Thoracic aorta (tissue), 2 donors: Measurements from ENCODE around the gene SMIM24. TPM values are rescaled to one million over a fixed set of nuclear protein-coding genes. Genes with fewer than 3 reads are reported as not detected.
A peak's percentile ranks its signal among the peaks of the same experiment; 100 is the strongest.

Source experiments
- ATAC-seq: fragments of 150-250 bp; one replicate; pipeline ENCODE4 v1.8.0; 2017; ENCODE audit warnings: low read depth; ENCODE audit not compliant: insufficient number of reproducible peaks, low FRiP score
- DNase-seq: peaks from one replicate; pipeline ENCODE4 v3.0.0-alpha.2; 2020; ENCODE audit warnings: low spot score
- H3K27ac ChIP-seq, 2 donors: fragments of 200-600 bp; sonication (generic); 1 replicate in 1 of 2; 2 replicates in 1 of 2; pipeline ENCODE4 v1.5.1; 2016; ENCODE audit warnings: mild to moderate bottlenecking in 2 of 2, moderate library complexity in 2 of 2
- H3K27me3 ChIP-seq: fragments of 200-600 bp; sonication (generic); replicated peaks from 2 replicates; pipeline ENCODE4 v1.6.0; 2016; ENCODE audit warnings: mild to moderate bottlenecking; ENCODE audit not compliant: insufficient read depth
- H3K36me3 ChIP-seq: fragments of 200-600 bp; sonication (generic); one replicate; pipeline ENCODE4 v1.5.1; 2016
- H3K4me1 ChIP-seq, 2 donors: fragments of 200-600 bp; sonication (generic); 1 replicate in 1 of 2; 2 replicates in 1 of 2; pipeline versions ENCODE4 v1.5.1 to v1.6.0; 2016; ENCODE audit warnings: low read depth in 2 of 2, mild to moderate bottlenecking in 1 of 2; ENCODE audit not compliant: control insufficient read depth in 1 of 2
- H3K4me3 ChIP-seq: fragments of 200-600 bp; sonication (generic); 2 replicates; pipeline ENCODE4 v1.5.1; 2016; ENCODE audit warnings: mild to moderate bottlenecking
- H3K9me3 ChIP-seq: fragments of 200-600 bp; sonication (generic); 2 replicates; pipeline ENCODE4 v1.5.1; 2016
- CTCF ChIP-seq: fragments of 200-600 bp; sonication (generic); IDR thresholded peaks from one replicate; pipeline ENCODE4 v1.5.1; 2019; ENCODE audit warnings: antibody characterized with exemption
- total RNA-seq, 2 donors: library from RNA; depleted of rRNA; stranded (reverse); fragments of >200 nt; gene quantifications; one replicate each; pipeline versions ENCODE4 v1.1.0 to v1.2.3, GENCODE V29; 2016

Gene SMIM24
- total RNA-seq, 2 donors from 2014 or later: not detected

GRCh38 chr19:3467437-3468198 is 12.7 kb downstream of the SMIM24 start:
- H3K27ac ChIP-seq: peak overlapping the region; percentile 66 to 86
- H3K4me1 ChIP-seq: peaks cover 26 to 66% of the 10 kb centered on the region in 2 donors
- no peaks in the 10 kb centered on the region for H3K27me3 ChIP-seq
- DNase-seq: no peak
- ATAC-seq: no peak
- no peak overlapping the region for H3K4me3 ChIP-seq
- TF ChIP-seq CTCF: no peak
- no peaks in the 10 kb centered on the region for H3K9me3 ChIP-seq
- H3K36me3 ChIP-seq: peaks cover 7% of the 10 kb centered on the region

- ATAC-seq (peak; percentile 18), DNase-seq (peak; percentile 46)
- Histone ChIP-seq H3K4me1 (peaks cover 21 to 60% of the 10 kb centered on the region in 2 donors), H3K4me3 (peak overlapping the region; percentile 9), H3K36me3 (peaks cover 9% of the 10 kb centered on the region), H3K9me3 (no peaks in the 10 kb centered on the region), H3K27me3 (no peaks in the 10 kb centered on the region), H3K27ac (peak overlapping the region; percentile 64 to 86)
- TF ChIP-seq CTCF: no peak
These were observed 13.7 kb downstream of the SMIM24 start for GRCh38 chr19:3466635-3467034.

GRCh38 chr19:3465552-3465951 is 14.8 kb downstream of the SMIM24 start:
- H3K27me3 ChIP-seq: no peaks in the 10 kb centered on the region
- ATAC-seq (no peak), DNase-seq (no peak)
- H3K4me3 ChIP-seq: no peak overlapping the region
- H3K27ac ChIP-seq: peak overlapping the region; percentile 64 to 86
- H3K9me3 ChIP-seq: no peaks in the 10 kb centered on the region
- H3K4me1 ChIP-seq: peaks cover 24 to 65% of the 10 kb centered on the region in 2 donors
- H3K36me3 ChIP-seq: peaks cover 9% of the 10 kb centered on the region
- no peak for TF ChIP-seq CTCF

GRCh38 chr19:3464587-3465235 is 15.6 kb downstream of the SMIM24 start:
- H3K4me1 ChIP-seq: peaks cover 32 to 73% of the 10 kb centered on the region in 2 donors

More at GRCh38 chr19:3464587-3465235, 15.6 kb downstream of the SMIM24 start:
- Histone ChIP-seq H3K4me3 (no peak overlapping the region), H3K9me3 (no peaks in the 10 kb centered on the region), H3K36me3 (peaks cover 9% of the 10 kb centered on the region), H3K27ac (peak overlapping the region; percentile 44 to 64), H3K27me3 (no peaks in the 10 kb centered on the region)
- no peak for TF ChIP-seq CTCF
- ATAC-seq: no peak
- no peak for DNase-seq
